Mesodermal cell (in vitro differentiated cells): ENCODE data around the gene KLC4.
"Not testable (repeated sequence)": the region's sequence is repeated elsewhere in the genome, so short reads cannot be mapped to it uniquely, and the experiment has no call there.

Experiments used
- H3K27ac ChIP-seq: 2 replicates; pipeline ENCODE4 v1.7.0; 2013; ENCODE audit warnings: mild to moderate bottlenecking, low read depth, low read length, moderate library complexity; ENCODE audit not compliant: severe bottlenecking
- H3K36me3 ChIP-seq: 2 replicates; pipeline ENCODE4 v1.7.1; 2013; ENCODE audit warnings: mild to moderate bottlenecking, low read length, moderate library complexity; ENCODE audit not compliant: control insufficient read depth, insufficient read depth
- H3K4me1 ChIP-seq: one replicate; pipeline ENCODE4 v1.7.1; 2013; ENCODE audit warnings: mild to moderate bottlenecking, low read length; ENCODE audit not compliant: insufficient read depth, control insufficient read depth, poor library complexity, severe bottlenecking
- H3K4me3 ChIP-seq: 2 replicates; pipeline ENCODE4 v1.7.0; 2013; ENCODE audit warnings: low read length, control low read depth, mild to moderate bottlenecking; ENCODE audit not compliant: insufficient read depth, poor library complexity, severe bottlenecking; ENCODE audit errors: extremely low read depth
- H3K9me3 ChIP-seq: 2 replicates; pipeline ENCODE4 v1.7.1; 2013; ENCODE audit warnings: mild to moderate bottlenecking, low read length, moderate library complexity; ENCODE audit not compliant: control insufficient read depth
- WGBS, 2 experiments: methylation state at CpG; one replicate each; pipeline ENCODE4 v1.1.5; 2013; ENCODE audit warnings: missing lambda C conversion rate in 2 of 2; ENCODE audit not compliant: insufficient coverage in 2 of 2; 5-methylcytosine and 5-hydroxymethylcytosine counted together

Gene KLC4

DNA sequence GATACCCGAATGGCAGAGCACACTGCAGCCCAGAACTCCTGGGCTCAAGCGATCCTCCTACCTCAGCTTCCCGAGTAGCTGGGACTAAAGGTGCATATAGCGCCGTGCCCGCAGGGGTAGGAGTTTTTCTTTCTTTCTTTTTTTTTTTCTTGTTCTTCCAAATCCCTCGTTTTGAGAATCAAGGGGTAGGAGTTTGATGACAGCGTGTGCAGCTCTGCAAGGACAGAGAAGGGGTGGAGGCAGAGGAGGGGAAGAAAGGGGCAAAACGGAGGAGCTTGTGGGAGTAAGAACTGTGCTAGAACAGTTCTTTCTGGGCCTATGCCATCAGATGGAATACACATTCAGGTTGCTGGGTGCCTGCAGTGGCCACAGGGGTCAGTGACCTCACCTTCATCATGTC is 22.7 kb upstream of the KLC4 start:
- H3K27ac ChIP-seq = no peak overlapping the region
- 100% methylated on average over 3 to 4 of the region's 9 CpGs for WGBS, 2 experiments
- peaks cover 85% of the 10 kb centered on the region for H3K36me3 ChIP-seq

GRCh38 chr6:43037197-43037596 is 22.2 kb upstream of the KLC4 start:
- Histone ChIP-seq H3K4me1 (no peaks in the 10 kb centered on the region), H3K4me3 (no peak overlapping the region), H3K27ac (no peak overlapping the region), H3K9me3 (no peaks in the 10 kb centered on the region), H3K36me3 (peaks cover 87% of the 10 kb centered on the region)
- 75 to 84% methylated on average over 4 to 5 of the region's 5 CpGs for WGBS, 2 experiments

More for the DNA sequence above, 22.7 kb upstream of the KLC4 start:
- H3K9me3 ChIP-seq = no peaks in the 10 kb centered on the region
- no peaks in the 10 kb centered on the region for H3K4me1 ChIP-seq
- no peak overlapping the region for H3K4me3 ChIP-seq

GRCh38 chr6:43037706-43038105 is 21.7 kb upstream of the KLC4 start:
- WGBS, 2 experiments = 91 to 96% methylated on average over 8 to 9 of the region's 9 CpGs
- Histone ChIP-seq H3K36me3 (peaks cover 87% of the 10 kb centered on the region), H3K4me1 (no peaks in the 10 kb centered on the region), H3K9me3 (no peaks in the 10 kb centered on the region), H3K4me3 (no peak overlapping the region), H3K27ac (no peak overlapping the region)

DNA sequence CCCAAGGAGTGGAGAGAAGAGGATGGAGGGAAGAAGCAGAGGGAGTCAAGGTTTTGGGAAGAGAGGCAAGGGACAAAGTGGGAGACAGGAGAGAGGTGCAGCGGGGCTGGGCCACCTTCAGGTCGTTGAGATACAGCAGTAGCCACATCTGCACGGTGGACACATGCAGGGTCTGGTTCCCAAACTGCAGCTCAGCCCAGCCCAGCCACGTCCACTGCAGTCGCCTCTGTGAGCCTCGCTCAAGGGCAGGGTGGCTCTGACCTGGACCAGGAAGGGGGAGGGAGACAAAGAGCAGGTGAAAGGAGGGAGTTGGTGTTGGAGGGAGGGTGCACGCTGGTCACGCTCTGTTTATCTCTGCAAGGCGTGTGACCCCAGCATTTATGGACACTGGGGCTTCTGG is 20.7 kb upstream of the KLC4 start:
- H3K4me1 ChIP-seq = no peaks in the 10 kb centered on the region
- no peaks in the 10 kb centered on the region for H3K9me3 ChIP-seq
- no peak overlapping the region for H3K4me3 ChIP-seq
- H3K27ac ChIP-seq = no peak overlapping the region
- 95 to 97% methylated on average over 9 of the region's 9 CpGs for WGBS, 2 experiments
- H3K36me3 ChIP-seq = peaks cover 88% of the 10 kb centered on the region

- Histone ChIP-seq H3K9me3 (no peaks in the 10 kb centered on the region), H3K4me1 (no peaks in the 10 kb centered on the region), H3K27ac (no peak overlapping the region), H3K4me3 (no peak overlapping the region), H3K36me3 (peaks cover 88% of the 10 kb centered on the region)
- 91 to 95% methylated on average over 13 to 18 of the region's 18 CpGs for WGBS, 2 experiments
These were observed 18.7 kb upstream of the KLC4 start for GRCh38 chr6:43040542-43041257.

DNA sequence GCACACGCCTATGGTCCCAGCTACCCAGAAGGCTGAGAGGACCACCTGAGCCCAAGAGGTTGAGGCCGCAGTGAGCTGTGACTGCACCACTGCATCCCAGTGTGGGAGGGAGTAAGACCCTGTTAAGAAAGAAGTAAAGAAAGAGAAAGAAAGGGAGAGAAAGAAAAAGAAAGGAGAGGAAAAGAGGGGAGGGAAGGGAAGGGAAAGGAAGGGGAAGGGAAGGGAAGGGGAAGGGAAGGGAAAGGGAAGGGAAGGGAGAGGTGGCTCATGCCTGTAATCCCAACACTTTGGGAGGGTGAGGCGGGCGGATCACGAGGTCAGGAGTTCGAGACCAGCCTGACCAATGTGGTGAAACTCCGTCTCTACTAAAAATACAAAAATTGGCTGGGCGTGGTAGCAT is 18.0 kb upstream of the KLC4 start:
- H3K4me3 ChIP-seq, H3K27ac ChIP-seq, H3K4me1 ChIP-seq, H3K9me3 ChIP-seq: not testable (repeated sequence)
- 94 to 97% methylated on average over 5 of the region's 8 CpGs for WGBS, 2 experiments
- peaks cover 91% of the 10 kb centered on the region for H3K36me3 ChIP-seq

DNA sequence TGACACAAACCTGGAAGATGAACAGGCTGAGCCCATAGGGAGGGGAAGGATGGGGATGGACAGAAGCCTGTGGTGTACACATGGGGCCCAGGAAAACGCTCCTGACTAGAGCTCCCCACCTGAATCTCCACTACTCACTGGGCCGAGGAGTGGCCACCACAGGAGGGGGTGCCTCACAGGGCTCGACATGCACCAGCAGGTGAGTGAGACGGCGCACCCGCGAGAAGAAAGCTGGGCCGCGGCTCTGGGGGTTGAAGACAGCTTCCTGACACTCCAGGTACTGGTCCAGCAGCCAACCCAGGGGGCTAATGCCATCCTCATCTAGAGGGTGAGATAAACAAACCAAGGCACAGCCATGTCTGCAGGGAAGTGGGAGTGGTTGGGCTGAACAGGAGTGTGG is 16.1 kb upstream of the KLC4 start:
- H3K4me3 ChIP-seq = no peak overlapping the region
- H3K9me3 ChIP-seq = no peaks in the 10 kb centered on the region
- H3K36me3 ChIP-seq = peaks cover 91% of the 10 kb centered on the region
- no peak overlapping the region for H3K27ac ChIP-seq
- no peaks in the 10 kb centered on the region for H3K4me1 ChIP-seq
- WGBS, 2 experiments = 96 to 98% methylated on average over 4 to 8 of the region's 9 CpGs

DNA sequence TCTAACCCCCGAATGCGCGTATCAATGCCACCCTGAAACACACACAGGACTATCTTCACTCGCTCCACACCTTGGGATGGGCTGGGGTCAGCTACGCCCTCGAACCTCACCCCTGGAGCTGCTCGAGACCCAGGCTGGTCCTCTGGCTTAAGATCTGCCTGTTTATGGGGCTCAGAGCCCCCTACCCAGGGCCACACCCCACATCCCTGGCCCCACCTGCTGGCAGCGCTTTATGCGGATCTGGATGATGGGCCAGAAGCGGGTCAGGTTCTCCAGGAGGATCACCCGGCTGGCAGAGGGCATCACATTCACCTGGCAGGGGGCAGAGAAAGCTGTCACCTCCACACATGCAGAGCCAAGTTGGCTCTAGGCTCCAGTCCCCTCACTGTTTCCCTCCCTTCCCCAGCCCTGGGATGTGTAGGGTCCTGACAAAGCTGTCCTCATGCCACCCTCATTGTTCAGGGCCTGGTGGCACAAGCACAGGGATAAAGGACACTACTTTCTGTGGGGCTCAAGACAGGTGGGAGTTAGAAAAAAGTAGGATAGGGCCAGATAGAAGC is 14.0 kb upstream of the KLC4 start:
- Histone ChIP-seq H3K9me3 (no peaks in the 10 kb centered on the region), H3K4me3 (no peak overlapping the region), H3K4me1 (no peaks in the 10 kb centered on the region), H3K27ac (no peak overlapping the region), H3K36me3 (peaks cover 90% of the 10 kb centered on the region)
- WGBS, 2 experiments = 96% methylated on average over 10 to 11 of the region's 11 CpGs

DNA sequence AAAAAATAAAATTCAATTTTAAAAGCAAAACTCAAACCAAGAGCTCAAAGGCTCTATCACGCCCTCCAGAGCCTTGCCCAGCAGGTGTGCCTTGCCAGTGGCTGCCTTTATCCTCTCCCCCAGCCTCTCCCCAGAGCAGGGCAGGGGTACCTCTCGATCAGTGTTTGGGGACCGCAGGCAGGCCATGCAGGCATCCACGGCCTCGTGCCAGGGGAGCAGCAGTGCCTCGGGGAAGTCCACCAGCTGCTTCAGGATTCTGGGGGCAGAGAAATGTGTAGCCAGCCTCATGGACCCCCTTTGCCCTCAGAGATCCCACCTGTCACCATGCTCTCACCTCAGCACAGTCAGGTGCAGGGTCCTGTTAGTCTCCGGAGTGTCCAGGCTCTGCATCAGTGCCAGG is 11.4 kb upstream of the KLC4 start:
- Histone ChIP-seq H3K9me3 (no peaks in the 10 kb centered on the region), H3K27ac (no peak overlapping the region), H3K36me3 (peaks cover 90% of the 10 kb centered on the region), H3K4me3 (no peak overlapping the region), H3K4me1 (peaks cover 20% of the 10 kb centered on the region)
- 100% methylated on average over 6 to 7 of the region's 7 CpGs for WGBS, 2 experiments

- Histone ChIP-seq H3K9me3 (no peaks in the 10 kb centered on the region), H3K27ac (no peak overlapping the region), H3K36me3 (peaks cover 81% of the 10 kb centered on the region), H3K4me1 (peaks cover 21% of the 10 kb centered on the region), H3K4me3 (no peak overlapping the region)
- WGBS, 2 experiments = 94 to 97% methylated on average over 16 to 17 of the region's 17 CpGs
These were observed 8.4 kb upstream of the KLC4 start for GRCh38 chr6:43050981-43051380.

DNA sequence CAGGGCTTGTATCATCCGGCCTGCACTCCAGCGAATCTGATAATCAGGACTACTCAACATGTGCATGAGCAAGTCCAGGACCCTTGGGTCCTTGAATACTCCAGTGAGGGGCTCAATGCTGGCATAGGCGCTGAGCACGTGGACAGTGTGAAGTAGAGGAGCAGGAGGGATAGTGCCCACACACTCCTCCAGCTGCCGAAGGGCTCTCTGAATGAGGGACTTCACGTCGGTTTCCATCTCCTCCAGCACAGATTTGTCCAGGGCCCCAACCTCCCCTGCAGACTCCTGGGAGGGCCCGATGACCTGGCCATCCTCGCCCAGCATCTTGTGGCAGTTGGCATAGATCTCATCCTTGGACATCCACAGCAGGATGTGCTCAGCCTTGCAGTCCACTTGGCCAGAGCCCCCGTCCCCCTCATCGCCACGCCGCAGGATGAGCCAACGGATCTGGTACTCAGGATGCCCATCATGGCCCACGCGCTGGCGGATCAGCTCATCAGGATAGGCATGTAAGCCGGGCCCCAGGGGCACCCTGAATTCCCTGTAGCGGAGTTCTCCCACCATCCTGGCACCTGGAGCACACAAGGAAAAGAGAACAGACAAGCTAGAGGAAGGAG is 7.1 kb upstream of the KLC4 start:
- peaks cover 75% of the 10 kb centered on the region for H3K36me3 ChIP-seq
- peak overlapping the region; percentile 89 for H3K4me3 ChIP-seq
- peaks cover 21% of the 10 kb centered on the region for H3K4me1 ChIP-seq
- peak overlapping the region; percentile 92 for H3K27ac ChIP-seq
- H3K9me3 ChIP-seq = no peaks in the 10 kb centered on the region
- 97% methylated on average over 19 of the region's 19 CpGs for WGBS, 2 experiments
